HEK293 (cell line): Measurements from ENCODE around the gene MATN4.

Source experiments
- CTCF ChIA-PET: fragments of 350-600 bp; formaldehyde crosslinking; extraction: SDS; loops from one replicate; lab custom pipeline; 2021; ENCODE audit warnings: antibody characterized with exemption; lab: Yijun Ruan, JAX
- POLR2A ChIA-PET: fragments of 300-600 bp; formaldehyde crosslinking; extraction: SDS; loops from one replicate; lab custom pipeline; 2020; ENCODE audit warnings: antibody characterized with exemption, inconsistent platforms; lab: Yijun Ruan, JAX
- H3K27ac ChIP-seq: fragments of 200-500 bp; sonication (Bioruptor generic); 2 replicates; pipeline ENCODE4 v1.5.1; 2014; ENCODE audit warnings: low read depth, low read length, control low read depth, inconsistent platforms; ENCODE audit errors: extremely low read depth
- H3K36me3 ChIP-seq, 2 experiments: fragments of 200-500 bp in 1 of 2; sonication (Bioruptor generic) in 1 of 2; 1 replicate in 1 of 2; 2 replicates in 1 of 2; pipeline ENCODE4 v1.5.1; 2014 to 2017; ENCODE audit warnings: inconsistent platforms in 2 of 2, low read length in 2 of 2; ENCODE audit not compliant: control insufficient read depth in 2 of 2, insufficient read depth in 1 of 2
- H3K4me1 ChIP-seq: fragments of 200-500 bp; sonication (Bioruptor generic); 2 replicates; pipeline ENCODE4 v1.5.1; 2014; ENCODE audit warnings: mild to moderate bottlenecking, low read length, inconsistent platforms; ENCODE audit not compliant: control insufficient read depth, insufficient read depth
- H3K4me3 ChIP-seq: 2 replicates; pipeline ENCODE4 v1.5.1; 2011; ENCODE audit warnings: low read depth, mild to moderate bottlenecking, control low read depth, low read length, moderate library complexity
- H3K9me3 ChIP-seq: fragments of 200-500 bp; sonication (Bioruptor generic); 2 replicates; pipeline ENCODE4 v1.5.1; 2014; ENCODE audit warnings: low read depth, low read length, inconsistent platforms; ENCODE audit not compliant: control insufficient read depth, insufficient read depth
- INSM2 ChIP-seq: fragments of 450-650 bp; formaldehyde crosslinking; IDR thresholded peaks from 2 replicates; pipeline ENCODE4 v1.5.1; 2016; ENCODE audit warnings: missing biosample characterization, missing genetic modification characterization
- YY2 ChIP-seq: fragments of 450-650 bp; formaldehyde crosslinking; IDR thresholded peaks from 2 replicates; pipeline ENCODE4 v1.5.1; 2016; ENCODE audit warnings: missing biosample characterization, missing genetic modification characterization
- ZFP41 ChIP-seq: fragments of 450-650 bp; formaldehyde crosslinking; IDR thresholded peaks from 2 replicates; pipeline ENCODE4 v1.5.1; 2016; ENCODE audit warnings: missing biosample characterization, missing genetic modification characterization, borderline replicate concordance
- ZFP69B ChIP-seq: fragments of 450-650 bp; formaldehyde crosslinking; IDR thresholded peaks from 2 replicates; pipeline ENCODE4 v1.5.1; 2016; ENCODE audit warnings: missing biosample characterization, missing genetic modification characterization
- ZNF10 ChIP-seq: fragments of 450-650 bp; formaldehyde crosslinking; IDR thresholded peaks from 2 replicates; pipeline ENCODE4 v1.5.1; 2017; ENCODE audit warnings: missing biosample characterization, missing genetic modification characterization
- ZNF121 ChIP-seq: fragments of 450-650 bp; formaldehyde crosslinking; IDR thresholded peaks from 2 replicates; pipeline ENCODE4 v1.5.1; 2016; ENCODE audit warnings: missing biosample characterization, missing genetic modification characterization
- ZNF184 ChIP-seq: fragments of 450-650 bp; IDR thresholded peaks from 2 replicates; pipeline ENCODE4 v1.5.1; 2018; ENCODE audit warnings: missing biosample characterization, mild to moderate bottlenecking, missing genetic modification characterization
- ZNF23 ChIP-seq: fragments of 450-650 bp; formaldehyde crosslinking; IDR thresholded peaks from 2 replicates; pipeline ENCODE4 v1.5.1; 2016; ENCODE audit warnings: missing biosample characterization, missing genetic modification characterization, borderline replicate concordance
- ZNF274 ChIP-seq, 2 experiments: fragments of 200-500 bp in 1 of 2; fragments of 450-650 bp in 1 of 2; sonication (Bioruptor generic) in 1 of 2; formaldehyde crosslinking in 1 of 2; IDR thresholded peaks; 2 replicates each; pipeline versions ENCODE4 v1.5.1 to v1.6.1; 2014 to 2016; ENCODE audit warnings: borderline replicate concordance in 1 of 2, inconsistent platforms in 1 of 2, low read length in 1 of 2, missing biosample characterization in 1 of 2, missing genetic modification characterization in 1 of 2
- ZNF292 ChIP-seq: fragments of 450-650 bp; formaldehyde crosslinking; IDR thresholded peaks from 2 replicates; pipeline ENCODE4 v1.5.1; 2016; ENCODE audit warnings: low read depth, missing biosample characterization, missing genetic modification characterization, borderline replicate concordance
- ZNF433 ChIP-seq: fragments of 450-650 bp; formaldehyde crosslinking; IDR thresholded peaks from 2 replicates; pipeline ENCODE4 v1.5.1; 2016; ENCODE audit warnings: missing biosample characterization, missing genetic modification characterization, low read depth
- ZNF48 ChIP-seq: fragments of 450-650 bp; formaldehyde crosslinking; IDR thresholded peaks from 2 replicates; pipeline ENCODE4 v1.5.1; 2016; ENCODE audit warnings: missing biosample characterization, missing genetic modification characterization
- ZNF521 ChIP-seq: fragments of 450-650 bp; formaldehyde crosslinking; IDR thresholded peaks from 2 replicates; pipeline ENCODE4 v1.5.1; 2017; ENCODE audit warnings: missing biosample characterization, mild to moderate bottlenecking, missing genetic modification characterization
- ZNF561 ChIP-seq: fragments of 450-650 bp; IDR thresholded peaks from 2 replicates; pipeline ENCODE4 v1.5.1; 2018; ENCODE audit warnings: missing biosample characterization, missing genetic modification characterization, borderline replicate concordance
- ZNF600 ChIP-seq: fragments of 450-650 bp; formaldehyde crosslinking; IDR thresholded peaks from 2 replicates; pipeline ENCODE4 v1.5.1; 2016; ENCODE audit warnings: missing biosample characterization, missing genetic modification characterization
- ZNF791 ChIP-seq: fragments of 450-650 bp; formaldehyde crosslinking; IDR thresholded peaks from 2 replicates; pipeline ENCODE4 v1.5.1; 2016; ENCODE audit warnings: missing biosample characterization, missing genetic modification characterization
- TF ChIP-seq, protein P1 (sequence below): fragments of 450-650 bp; formaldehyde crosslinking; IDR thresholded peaks from 2 replicates; pipeline ENCODE4 v1.5.1; 2016; ENCODE audit warnings: missing biosample characterization, missing genetic modification characterization
- TF ChIP-seq, protein P2 (sequence below): fragments of 450-650 bp; formaldehyde crosslinking; IDR thresholded peaks from 2 replicates; pipeline ENCODE4 v1.5.1; 2016; ENCODE audit warnings: missing biosample characterization, missing genetic modification characterization, borderline replicate concordance
- TF ChIP-seq, protein P3 (sequence below): fragments of 450-650 bp; formaldehyde crosslinking; IDR thresholded peaks from 2 replicates; pipeline ENCODE4 v1.5.1; 2016; ENCODE audit warnings: missing biosample characterization, missing genetic modification characterization
- TF ChIP-seq, protein P4 (sequence below): IDR thresholded peaks from 2 replicates; pipeline ENCODE4 v1.6.1; 2011; ENCODE audit warnings: mild to moderate bottlenecking, low read depth, low read length, borderline replicate concordance

The MATN4 gene

DNA sequence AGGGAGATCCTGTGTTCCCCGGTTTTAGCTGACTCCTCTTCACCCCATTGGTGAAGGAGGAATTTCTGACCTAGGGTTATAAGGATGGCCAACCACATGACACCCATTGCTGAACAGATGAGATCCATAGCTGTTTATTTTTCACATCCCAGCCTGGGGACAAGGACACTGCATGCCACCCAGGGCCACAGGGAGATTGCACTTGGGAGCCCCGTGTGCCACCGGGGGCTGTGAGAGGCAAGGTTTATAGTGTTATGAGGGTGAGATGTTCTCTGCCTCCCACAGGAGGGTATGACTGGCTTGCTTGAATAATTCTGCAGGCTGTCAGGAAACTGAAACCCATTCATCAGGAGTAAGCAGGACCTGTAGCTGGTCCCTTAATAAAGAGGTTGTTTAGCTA, 39.0 kb downstream of the MATN4 start (continued):
- TF ChIP-seq INSM2 (tag by site-specific recombination) (no peak), ZNF561 (no peak), ZNF274 (IDR thresholded peaks at IDR 0.05; ENCODE audit: low read length) (no peak), ZNF274 (tag by site-specific recombination; IDR thresholded peaks at IDR 0.05; ENCODE audit: borderline replicate concordance) (no peak)

GRCh38 chr20:45268531-45268930, 39.6 kb downstream of the MATN4 start:
- POLR2A ChIA-PET, result no interaction called here
- Histone ChIP-seq H3K36me3 (no peaks in the 10 kb centered on the region), H3K4me3 (no peak overlapping the region), H3K4me1 (no peaks in the 10 kb centered on the region), H3K9me3 (no peaks in the 10 kb centered on the region), H3K27ac (no peak overlapping the region)
- TF ChIP-seq, protein P1, sequence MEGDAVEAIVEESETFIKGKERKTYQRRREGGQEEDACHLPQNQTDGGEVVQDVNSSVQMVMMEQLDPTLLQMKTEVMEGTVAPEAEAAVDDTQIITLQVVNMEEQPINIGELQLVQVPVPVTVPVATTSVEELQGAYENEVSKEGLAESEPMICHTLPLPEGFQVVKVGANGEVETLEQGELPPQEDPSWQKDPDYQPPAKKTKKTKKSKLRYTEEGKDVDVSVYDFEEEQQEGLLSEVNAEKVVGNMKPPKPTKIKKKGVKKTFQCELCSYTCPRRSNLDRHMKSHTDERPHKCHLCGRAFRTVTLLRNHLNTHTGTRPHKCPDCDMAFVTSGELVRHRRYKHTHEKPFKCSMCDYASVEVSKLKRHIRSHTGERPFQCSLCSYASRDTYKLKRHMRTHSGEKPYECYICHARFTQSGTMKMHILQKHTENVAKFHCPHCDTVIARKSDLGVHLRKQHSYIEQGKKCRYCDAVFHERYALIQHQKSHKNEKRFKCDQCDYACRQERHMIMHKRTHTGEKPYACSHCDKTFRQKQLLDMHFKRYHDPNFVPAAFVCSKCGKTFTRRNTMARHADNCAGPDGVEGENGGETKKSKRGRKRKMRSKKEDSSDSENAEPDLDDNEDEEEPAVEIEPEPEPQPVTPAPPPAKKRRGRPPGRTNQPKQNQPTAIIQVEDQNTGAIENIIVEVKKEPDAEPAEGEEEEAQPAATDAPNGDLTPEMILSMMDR, result no peak
- TF ChIP-seq ZNF121 (tag by site-specific recombination) (no peak), ZFP41 (tag by site-specific recombination) (no peak), ZNF184 (tag by site-specific recombination) (no peak)
- TF ChIP-seq, protein P2, sequence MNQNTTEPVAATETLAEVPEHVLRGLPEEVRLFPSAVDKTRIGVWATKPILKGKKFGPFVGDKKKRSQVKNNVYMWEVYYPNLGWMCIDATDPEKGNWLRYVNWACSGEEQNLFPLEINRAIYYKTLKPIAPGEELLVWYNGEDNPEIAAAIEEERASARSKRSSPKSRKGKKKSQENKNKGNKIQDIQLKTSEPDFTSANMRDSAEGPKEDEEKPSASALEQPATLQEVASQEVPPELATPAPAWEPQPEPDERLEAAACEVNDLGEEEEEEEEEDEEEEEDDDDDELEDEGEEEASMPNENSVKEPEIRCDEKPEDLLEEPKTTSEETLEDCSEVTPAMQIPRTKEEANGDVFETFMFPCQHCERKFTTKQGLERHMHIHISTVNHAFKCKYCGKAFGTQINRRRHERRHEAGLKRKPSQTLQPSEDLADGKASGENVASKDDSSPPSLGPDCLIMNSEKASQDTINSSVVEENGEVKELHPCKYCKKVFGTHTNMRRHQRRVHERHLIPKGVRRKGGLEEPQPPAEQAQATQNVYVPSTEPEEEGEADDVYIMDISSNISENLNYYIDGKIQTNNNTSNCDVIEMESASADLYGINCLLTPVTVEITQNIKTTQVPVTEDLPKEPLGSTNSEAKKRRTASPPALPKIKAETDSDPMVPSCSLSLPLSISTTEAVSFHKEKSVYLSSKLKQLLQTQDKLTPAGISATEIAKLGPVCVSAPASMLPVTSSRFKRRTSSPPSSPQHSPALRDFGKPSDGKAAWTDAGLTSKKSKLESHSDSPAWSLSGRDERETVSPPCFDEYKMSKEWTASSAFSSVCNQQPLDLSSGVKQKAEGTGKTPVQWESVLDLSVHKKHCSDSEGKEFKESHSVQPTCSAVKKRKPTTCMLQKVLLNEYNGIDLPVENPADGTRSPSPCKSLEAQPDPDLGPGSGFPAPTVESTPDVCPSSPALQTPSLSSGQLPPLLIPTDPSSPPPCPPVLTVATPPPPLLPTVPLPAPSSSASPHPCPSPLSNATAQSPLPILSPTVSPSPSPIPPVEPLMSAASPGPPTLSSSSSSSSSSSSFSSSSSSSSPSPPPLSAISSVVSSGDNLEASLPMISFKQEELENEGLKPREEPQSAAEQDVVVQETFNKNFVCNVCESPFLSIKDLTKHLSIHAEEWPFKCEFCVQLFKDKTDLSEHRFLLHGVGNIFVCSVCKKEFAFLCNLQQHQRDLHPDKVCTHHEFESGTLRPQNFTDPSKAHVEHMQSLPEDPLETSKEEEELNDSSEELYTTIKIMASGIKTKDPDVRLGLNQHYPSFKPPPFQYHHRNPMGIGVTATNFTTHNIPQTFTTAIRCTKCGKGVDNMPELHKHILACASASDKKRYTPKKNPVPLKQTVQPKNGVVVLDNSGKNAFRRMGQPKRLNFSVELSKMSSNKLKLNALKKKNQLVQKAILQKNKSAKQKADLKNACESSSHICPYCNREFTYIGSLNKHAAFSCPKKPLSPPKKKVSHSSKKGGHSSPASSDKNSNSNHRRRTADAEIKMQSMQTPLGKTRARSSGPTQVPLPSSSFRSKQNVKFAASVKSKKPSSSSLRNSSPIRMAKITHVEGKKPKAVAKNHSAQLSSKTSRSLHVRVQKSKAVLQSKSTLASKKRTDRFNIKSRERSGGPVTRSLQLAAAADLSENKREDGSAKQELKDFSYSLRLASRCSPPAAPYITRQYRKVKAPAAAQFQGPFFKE (tag by site-specific recombination), result no peak
- CTCF ChIA-PET, result interaction anchor here (1.2 to 1.4 kb wide), 2 partner anchors 13 to 23 kb away, joined by 3 to 10 read pairs; no protein-coding TSS in a partner anchor

DNA sequence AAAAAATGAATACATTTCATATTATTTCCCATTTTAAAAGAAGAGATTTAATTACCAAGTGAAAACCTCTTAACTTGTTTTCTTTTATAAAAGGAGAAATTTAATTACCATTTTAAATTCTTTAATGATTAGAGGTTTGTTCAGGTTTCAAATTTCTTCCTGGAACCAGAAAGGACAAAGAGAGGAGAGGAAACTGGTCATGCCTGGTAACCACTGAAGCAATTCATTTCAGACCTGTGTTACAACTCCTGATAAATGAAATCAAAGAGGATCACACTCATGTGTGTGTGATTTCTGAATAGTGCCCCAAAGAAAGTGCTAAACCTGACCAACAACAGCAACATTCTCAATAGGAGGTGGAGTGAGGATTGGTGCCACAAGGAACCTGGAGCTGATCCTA, 41.1 kb downstream of the MATN4 start:
- CTCF ChIA-PET, result no interaction called here
- no peak overlapping the region for H3K27ac ChIP-seq
- H3K9me3 ChIP-seq, result no peaks in the 10 kb centered on the region
- H3K36me3 ChIP-seq, result no peaks in the 10 kb centered on the region
- H3K4me3 ChIP-seq, result no peak overlapping the region
- H3K4me1 ChIP-seq, result no peaks in the 10 kb centered on the region
- POLR2A ChIA-PET, result no interaction called here
- TF ChIP-seq, protein P3, sequence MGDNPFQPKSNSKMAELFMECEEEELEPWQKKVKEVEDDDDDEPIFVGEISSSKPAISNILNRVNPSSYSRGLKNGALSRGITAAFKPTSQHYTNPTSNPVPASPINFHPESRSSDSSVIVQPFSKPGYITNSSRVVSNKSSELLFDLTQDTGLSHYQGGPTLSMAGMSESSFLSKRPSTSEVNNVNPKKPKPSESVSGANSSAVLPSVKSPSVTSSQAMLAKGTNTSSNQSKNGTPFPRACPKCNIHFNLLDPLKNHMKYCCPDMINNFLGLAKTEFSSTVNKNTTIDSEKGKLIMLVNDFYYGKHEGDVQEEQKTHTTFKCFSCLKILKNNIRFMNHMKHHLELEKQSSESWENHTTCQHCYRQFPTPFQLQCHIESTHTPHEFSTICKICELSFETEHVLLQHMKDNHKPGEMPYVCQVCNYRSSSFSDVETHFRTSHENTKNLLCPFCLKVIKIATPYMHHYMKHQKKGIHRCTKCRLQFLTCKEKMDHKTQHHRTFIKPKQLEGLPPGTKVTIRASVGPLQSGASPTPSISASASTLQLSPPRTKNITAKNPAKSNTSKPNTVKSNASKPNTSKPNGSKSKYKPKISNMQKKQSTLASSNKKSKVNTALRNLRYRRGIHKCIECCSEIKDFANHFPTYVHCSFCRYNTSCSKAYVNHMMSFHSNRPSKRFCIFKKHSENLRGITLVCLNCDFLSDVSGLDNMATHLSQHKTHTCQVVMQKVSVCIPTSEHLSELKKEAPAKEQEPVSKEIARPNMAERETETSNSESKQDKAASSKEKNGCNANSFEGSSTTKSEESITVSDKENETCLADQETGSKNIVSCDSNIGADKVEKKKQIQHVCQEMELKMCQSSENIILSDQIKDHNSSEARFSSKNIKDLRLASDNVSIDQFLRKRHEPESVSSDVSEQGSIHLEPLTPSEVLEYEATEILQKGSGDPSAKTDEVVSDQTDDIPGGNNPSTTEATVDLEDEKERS (tag by site-specific recombination), result no peak
- TF ChIP-seq ZNF10 (tag by site-specific recombination) (no peak), ZNF292 (tag by site-specific recombination) (no peak), ZNF48 (tag by site-specific recombination) (no peak), ZFP69B (no peak), YY2 (tag by site-specific recombination) (no peak), ZNF521 (no peak), ZNF433 (no peak), ZNF791 (tag by site-specific recombination) (no peak), ZNF23 (tag by site-specific recombination) (no peak), ZNF600 (tag by site-specific recombination) (no peak)
- TF ChIP-seq, protein P4, sequence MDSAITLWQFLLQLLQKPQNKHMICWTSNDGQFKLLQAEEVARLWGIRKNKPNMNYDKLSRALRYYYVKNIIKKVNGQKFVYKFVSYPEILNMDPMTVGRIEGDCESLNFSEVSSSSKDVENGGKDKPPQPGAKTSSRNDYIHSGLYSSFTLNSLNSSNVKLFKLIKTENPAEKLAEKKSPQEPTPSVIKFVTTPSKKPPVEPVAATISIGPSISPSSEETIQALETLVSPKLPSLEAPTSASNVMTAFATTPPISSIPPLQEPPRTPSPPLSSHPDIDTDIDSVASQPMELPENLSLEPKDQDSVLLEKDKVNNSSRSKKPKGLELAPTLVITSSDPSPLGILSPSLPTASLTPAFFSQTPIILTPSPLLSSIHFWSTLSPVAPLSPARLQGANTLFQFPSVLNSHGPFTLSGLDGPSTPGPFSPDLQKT, result no peak
